SH-SY5Y (cell line): Measurements from ENCODE around the gene GPC3.

ENCODE experiments used
- GATA2 ChIP-seq: IDR thresholded peaks from 2 replicates; pipeline ENCODE4 v1.6.1; 2011; ENCODE audit warnings: mild to moderate bottlenecking, low read depth, low read length
- GATA3 ChIP-seq: IDR thresholded peaks from 2 replicates; pipeline ENCODE4 v1.6.1; 2011; ENCODE audit warnings: low read depth, mild to moderate bottlenecking, low read length, moderate library complexity

DNA sequence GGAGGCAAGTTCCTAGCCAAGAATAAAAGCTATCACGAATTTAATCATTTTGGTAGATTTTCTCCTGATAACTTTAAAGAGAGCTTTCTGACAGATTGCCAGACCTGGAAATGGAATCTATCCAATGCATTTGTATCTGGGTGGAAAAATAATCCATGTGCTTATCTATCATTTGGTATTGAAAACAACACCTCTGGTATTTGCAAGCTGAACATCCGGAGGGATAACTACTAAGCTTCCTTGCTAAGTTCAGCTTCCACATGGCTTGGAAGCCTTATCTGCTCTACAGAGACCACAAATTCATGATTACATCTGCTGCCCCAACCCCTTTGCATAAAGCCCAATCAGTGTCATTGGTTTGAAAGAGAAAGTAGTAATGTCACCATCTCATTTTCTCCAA is 230.7 kb downstream of the GPC3 start:
- TF ChIP-seq GATA2 (peak; percentile 58), GATA3 (peak; percentile 75)
